Measurements from ENCODE around the gene PDIK1L.

DNA sequence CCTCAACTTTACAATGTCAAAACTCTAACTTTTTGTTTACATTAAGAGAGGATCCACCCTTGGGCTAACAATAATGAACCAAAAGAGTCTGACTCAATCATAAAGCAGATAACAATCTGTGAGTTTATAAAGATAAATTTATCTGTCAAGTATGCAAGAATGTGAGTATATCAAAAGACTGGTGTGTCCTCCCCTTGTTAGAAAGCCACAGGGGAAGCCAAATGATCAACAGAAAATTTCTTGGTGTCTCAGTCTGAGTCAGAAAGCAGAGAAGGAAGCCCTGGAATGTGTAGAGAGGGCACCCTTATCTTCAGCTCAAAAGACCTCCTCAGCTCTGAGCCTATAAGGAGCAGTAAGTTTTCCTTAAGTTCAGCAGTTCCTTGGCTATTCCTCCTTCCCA is 13.9 kb upstream of the PDIK1L start:
- TF ChIP-seq POLR2A (IDR thresholded peaks at IDR 0.05; ENCODE audit: extremely low read depth, insufficient read length) (no peak), CTCF (IDR thresholded peaks at IDR 0.05; ENCODE audit: low read depth, low read length) (no peak), MAX (IDR thresholded peaks at IDR 0.05; ENCODE audit: low read depth, low read length) (no peak), MYC (IDR thresholded peaks at IDR 0.05; ENCODE audit: low read depth, low read length) (no peak)

Measured in NB4 (cell line).